Right cardiac atrium (tissue), 5 donors: ENCODE data around the gene GRIFIN. TPM values are rescaled to one million over a fixed set of nuclear protein-coding genes. Genes with fewer than 3 reads are reported as not detected.

ENCODE experiments used
- ATAC-seq, 2 donors: fragments of 200-7000 bp; cut with Tn5 transposase; one replicate each; pipeline versions ENCODE4 v1.8.0 to v1.9.1; 2020; ENCODE audit warnings: moderate library complexity in 2 of 2, mild to moderate bottlenecking in 1 of 2
- DNase-seq, 3 donors: peaks; one replicate each; pipeline ENCODE4 v3.0.0-alpha.2; 2020
- H3K27ac ChIP-seq: one replicate; pipeline ENCODE4 v1.5.1; 2013; ENCODE audit warnings: mild to moderate bottlenecking, low read length, control low read depth, moderate library complexity
- H3K27me3 ChIP-seq: one replicate; pipeline ENCODE4 v1.6.1; 2013; ENCODE audit not compliant: control insufficient read depth, insufficient read depth
- H3K4me1 ChIP-seq: one replicate; pipeline ENCODE4 v1.6.1; 2013; ENCODE audit warnings: low read length; ENCODE audit not compliant: control insufficient read depth, insufficient read depth
- H3K4me3 ChIP-seq: one replicate; pipeline ENCODE4 v1.5.1; 2013; ENCODE audit warnings: low read length, control low read depth
- H3K9me3 ChIP-seq: one replicate; pipeline ENCODE4 v1.6.1; 2013; ENCODE audit warnings: low read length; ENCODE audit not compliant: control insufficient read depth
- WGBS: extraction: QIAGEN DNeasy Blood & Tissue Kit; methylation state at CpG from one replicate; pipeline ENCODE4 v1.1.7; 2013; 5-methylcytosine and 5-hydroxymethylcytosine counted together
- intact Hi-C, 4 donors: fragments of 100-400 bp; cut with DNase I; formaldehyde crosslinking; loops; one replicate each; pipeline versions ENCODE4 v1.11.0 to v1.14.0; 2022 to 2023
- polyA plus RNA-seq: library from polyadenylated mRNA; stranded (reverse); fragments of 200-250 nt; gene quantifications from one replicate; pipeline ENCODE4 v1.2.3, GENCODE V29; 2013
- total RNA-seq, 4 donors: library from RNA; stranded (reverse); fragmentation: NEBNext Ultra II Directional; extraction: Animal tissue kit (Norgen Biotek cat#: 25700); gene quantifications; one replicate each; pipeline ENCODE4 v1.2.1, GENCODE V29; 2021
- donor health status: healthy with polysubstance abuse.
- donor health status: DM: no; HTN: yes; CAD: no.
- donor health status: DM: no; HTN: no; CAD: no.
- donor health status: DM: no; HTN: yes; CAD: no; lungs with severe emphysema.
- donor health status: DM: yes; HTN: yes; CAD: no.

The GRIFIN gene
- total and polyA plus RNA-seq, 5 donors = not detected

DNA sequence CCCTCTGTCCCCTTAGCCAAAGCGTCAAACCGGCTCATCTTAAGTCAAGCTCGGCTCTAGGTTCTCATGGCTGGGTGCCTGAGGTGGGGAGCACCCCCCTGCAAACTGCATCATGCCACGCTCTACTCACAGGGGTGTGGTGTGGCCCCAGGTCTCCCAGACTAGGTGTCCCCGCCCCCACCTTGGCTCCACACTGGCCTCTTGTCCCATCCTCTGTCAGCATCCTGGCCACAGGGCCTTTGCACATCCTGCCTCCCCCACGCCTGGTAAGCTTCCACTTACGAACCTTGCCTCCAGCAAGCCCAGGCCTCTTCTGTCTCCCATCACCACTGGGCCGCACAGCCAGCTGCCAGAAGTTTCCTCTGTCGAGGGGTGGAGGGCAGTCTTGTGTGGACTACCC, 20.2 kb upstream of the GRIFIN start:
- ATAC-seq = no peak
- intact Hi-C loops = no loop called here
- DNase-seq = peak in 2 of 3 donors; percentile 42 to 45
- no peaks in the 10 kb centered on the region for H3K9me3 ChIP-seq
- H3K4me1 ChIP-seq = peaks cover 8% of the 10 kb centered on the region
- H3K27me3 ChIP-seq = no peaks in the 10 kb centered on the region
- WGBS = 91% methylated on average over 9 of the region's 9 CpGs
- H3K4me3 ChIP-seq = no peak overlapping the region
- no peak overlapping the region for H3K27ac ChIP-seq

GRCh38 chr7:2495418-2496299, 19.5 kb upstream of the GRIFIN start:
- no peak overlapping the region for H3K27ac ChIP-seq
- ATAC-seq (no peak), DNase-seq (peak in 2 of 3 donors; percentile 36 to 41)
- H3K9me3 ChIP-seq = no peaks in the 10 kb centered on the region
- H3K4me1 ChIP-seq = peaks cover 8% of the 10 kb centered on the region
- H3K27me3 ChIP-seq = no peaks in the 10 kb centered on the region
- no peak overlapping the region for H3K4me3 ChIP-seq
- WGBS = 84% methylated on average over 25 of the region's 25 CpGs
- intact Hi-C loops = no loop called here

DNA sequence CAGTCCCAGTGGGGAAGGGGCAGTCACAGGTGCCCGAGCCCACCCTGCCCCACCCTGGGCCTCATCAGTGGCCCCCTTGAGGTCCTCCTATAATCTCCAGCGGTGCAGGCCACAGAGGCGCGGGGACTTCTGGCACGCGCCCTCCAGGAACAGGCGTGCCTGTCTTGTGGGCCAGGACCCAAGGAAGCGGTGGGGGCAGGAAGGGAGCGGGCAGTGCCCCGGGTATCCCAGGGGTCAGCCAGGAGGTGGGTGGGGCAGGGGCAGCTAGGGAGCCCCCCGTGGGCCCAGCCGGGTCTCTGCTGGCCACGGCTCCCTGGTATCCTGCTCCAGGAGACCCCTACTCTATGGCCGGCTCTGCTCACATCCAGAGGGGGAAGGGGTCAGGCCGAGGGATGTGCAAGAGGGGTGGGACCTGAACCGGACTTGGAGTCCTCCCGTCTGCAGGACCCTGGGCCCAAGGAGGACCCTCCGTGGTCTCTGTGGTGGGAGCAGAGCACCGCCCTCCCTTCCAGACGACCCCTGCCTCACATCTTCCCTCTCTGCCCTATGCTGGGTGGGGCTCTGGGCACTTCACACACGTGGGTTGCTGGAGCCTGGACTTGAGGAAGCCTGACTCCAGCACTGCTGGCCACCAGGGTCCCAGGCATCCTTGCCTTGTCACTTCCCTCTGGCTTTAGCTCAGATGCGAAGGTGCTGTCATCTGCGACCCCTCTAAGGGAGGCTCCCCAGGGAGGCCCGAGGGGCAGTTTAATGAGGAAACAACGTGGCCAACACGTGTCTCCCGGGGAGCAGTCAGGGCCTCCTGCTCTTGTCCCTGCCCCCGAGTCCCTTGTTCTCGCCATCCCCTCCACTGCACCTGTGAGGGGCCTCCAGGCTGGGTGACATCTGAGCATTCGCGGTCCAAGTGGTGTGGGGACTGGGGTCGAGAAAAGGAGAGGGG, 18.3 kb upstream of the GRIFIN start:
- ATAC-seq = peak; percentile 58 to 78
- intact Hi-C loops = no loop called here
- WGBS = 54% methylated on average over 32 of the region's 32 CpGs
- no peak overlapping the region for H3K27ac ChIP-seq
- DNase-seq = peak in 2 of 3 donors; percentile 76 to 80
- H3K4me1 ChIP-seq = peaks cover 8% of the 10 kb centered on the region
- no peak overlapping the region for H3K4me3 ChIP-seq
- no peaks in the 10 kb centered on the region for H3K27me3 ChIP-seq
- no peaks in the 10 kb centered on the region for H3K9me3 ChIP-seq

DNA sequence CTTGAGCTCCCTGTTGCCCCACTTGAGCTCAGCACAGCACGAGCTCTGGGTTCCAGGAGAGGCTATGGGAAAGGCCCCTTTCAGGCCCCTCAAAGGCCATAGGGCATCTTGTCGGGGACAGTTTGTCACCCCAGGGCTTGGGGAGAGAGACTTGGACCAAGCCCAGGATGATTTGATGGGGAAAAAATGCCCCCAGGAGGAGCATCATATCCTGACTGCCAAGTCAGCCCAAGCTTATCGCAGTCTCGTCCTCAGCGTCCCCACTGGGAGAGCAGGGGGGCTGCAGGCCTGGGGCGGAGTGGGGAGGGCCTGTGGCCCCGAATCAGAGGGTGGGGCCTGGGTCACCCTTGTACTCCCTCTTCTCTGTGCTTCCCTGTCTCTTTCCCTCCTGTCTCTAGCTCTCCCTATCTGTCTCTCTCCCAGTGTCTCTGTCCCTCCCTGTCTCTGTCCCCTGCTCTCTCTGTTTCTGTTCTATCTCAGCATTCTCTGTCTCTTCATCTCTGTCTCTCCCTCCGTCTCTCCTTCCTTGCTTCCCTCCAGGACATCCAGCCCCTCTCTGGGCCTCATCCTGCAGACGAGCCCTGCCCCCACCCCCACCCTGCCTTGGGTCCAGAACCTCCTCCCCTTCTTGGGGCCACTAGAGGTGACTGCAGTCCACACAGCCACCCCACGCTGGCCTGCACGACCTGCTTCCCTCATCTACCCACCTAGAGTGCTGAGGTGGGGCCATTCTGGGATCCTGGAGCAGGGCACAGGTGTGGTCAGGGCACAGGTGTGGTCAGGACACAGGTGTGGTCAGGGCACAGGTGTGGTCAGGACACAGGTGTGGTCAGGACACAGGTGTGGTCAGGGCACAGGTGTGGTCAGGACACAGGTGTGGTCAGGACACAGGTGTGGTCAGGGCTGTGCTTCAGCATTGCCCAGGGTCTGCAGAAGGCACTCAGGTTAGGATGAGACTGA, 17.3 kb upstream of the GRIFIN start:
- Histone ChIP-seq H3K4me1 (peaks cover 10% of the 10 kb centered on the region), H3K4me3 (no peak overlapping the region), H3K27me3 (no peaks in the 10 kb centered on the region), H3K9me3 (no peaks in the 10 kb centered on the region), H3K27ac (no peak overlapping the region)
- 32% methylated on average over 10 of the region's 11 CpGs for WGBS
- ATAC-seq = peak; percentile 27 to 55
- DNase-seq = peak; percentile 39 to 77 (median 67)
- intact Hi-C loops = no loop called here

DNA sequence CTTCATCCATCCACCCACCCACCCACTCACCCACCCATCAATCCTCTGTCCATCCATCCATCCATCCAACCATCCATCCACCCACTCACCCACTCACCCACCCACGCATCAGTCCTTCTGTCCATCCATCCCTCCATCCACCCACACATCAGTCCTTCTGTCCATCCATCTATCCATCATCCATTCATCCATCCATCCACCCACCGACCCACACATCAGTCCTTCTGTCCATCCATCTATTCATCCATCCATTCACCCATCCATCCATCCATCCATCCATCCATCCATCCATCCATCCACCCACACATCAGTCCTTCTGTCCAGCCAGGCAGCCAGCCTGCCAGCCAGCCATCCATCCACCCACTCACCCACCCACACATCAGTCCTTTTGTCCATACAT, 15.8 kb upstream of the GRIFIN start:
- Histone ChIP-seq H3K4me1 (peaks cover 21% of the 10 kb centered on the region), H3K4me3 (no peak overlapping the region), H3K27me3 (no peaks in the 10 kb centered on the region), H3K27ac (no peak overlapping the region), H3K9me3 (no peaks in the 10 kb centered on the region)
- ATAC-seq (no peak), DNase-seq (peak in 1 of 3 donors; percentile 9)
- WGBS = 98% methylated on average over 2 of the region's 2 CpGs
- intact Hi-C loops = no loop called here

DNA sequence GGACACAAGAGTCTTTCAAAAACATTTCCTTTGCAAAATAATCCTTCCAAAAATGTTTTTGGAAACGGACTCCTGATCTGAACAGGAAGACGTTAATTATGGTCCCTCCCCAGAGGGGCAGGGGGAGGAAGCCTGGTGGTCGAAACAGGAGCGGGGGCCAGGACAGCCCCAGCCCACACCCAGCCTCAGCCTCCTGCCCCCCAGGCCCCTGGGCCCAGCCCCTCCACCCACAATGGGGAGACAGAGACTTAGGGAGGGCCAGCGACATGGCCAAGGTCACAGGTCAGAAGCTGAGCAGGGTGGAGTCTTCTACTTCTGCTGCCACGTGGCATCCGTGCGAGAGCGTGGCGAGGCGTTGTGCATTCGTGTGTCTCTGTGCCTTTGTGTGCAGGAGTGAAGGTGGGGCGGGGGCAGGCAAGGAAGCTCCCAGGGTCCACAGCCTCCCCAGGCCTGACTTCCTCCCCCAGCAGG, 14.0 kb upstream of the GRIFIN start:
- Histone ChIP-seq H3K9me3 (no peaks in the 10 kb centered on the region), H3K4me1 (peaks cover 21% of the 10 kb centered on the region), H3K27me3 (no peaks in the 10 kb centered on the region), H3K27ac (peak overlapping the region; percentile 18), H3K4me3 (no peak overlapping the region)
- 35% methylated on average over 13 of the region's 13 CpGs for WGBS
- ATAC-seq (peak; percentile 34 to 38), DNase-seq (peak in 2 of 3 donors; percentile 66 to 73)
- intact Hi-C loops = no loop called here

GRCh38 chr7:2488681-2489080, 12.5 kb upstream of the GRIFIN start:
- WGBS = 27% methylated on average over 9 of the region's 9 CpGs
- Histone ChIP-seq H3K4me1 (peaks cover 21% of the 10 kb centered on the region), H3K27ac (peak overlapping the region; percentile 14), H3K4me3 (no peak overlapping the region), H3K9me3 (no peaks in the 10 kb centered on the region), H3K27me3 (no peaks in the 10 kb centered on the region)
- intact Hi-C loops = loop anchor here in 1 of 4 donors (10.0 kb wide), 1 partner anchor 66 kb away; the partner anchor contains the start of genes BRAT1 and IQCE
- ATAC-seq (no peak), DNase-seq (peak in 2 of 3 donors; percentile 43 to 53)

DNA sequence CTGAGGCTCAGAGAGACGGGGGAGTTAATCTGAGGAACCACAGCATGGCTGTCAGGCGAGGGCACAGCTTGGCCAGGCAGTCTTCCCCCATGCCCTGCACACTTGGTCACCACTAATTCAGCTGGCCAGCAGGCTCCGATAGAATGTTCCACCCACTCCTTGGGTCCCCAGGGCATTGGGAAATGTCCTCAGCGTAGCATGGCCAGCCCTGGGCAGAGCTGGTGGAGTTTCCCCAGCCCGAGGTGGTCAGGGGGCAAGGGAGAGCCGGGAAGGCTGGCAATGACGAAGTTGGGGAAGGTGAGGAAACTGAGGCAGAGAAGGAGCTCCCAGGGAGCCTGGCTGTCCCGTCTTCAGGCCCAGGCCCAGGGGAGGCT, 12.1 kb upstream of the GRIFIN start:
- ATAC-seq (peak; percentile 68 to 77), DNase-seq (peak; percentile 75 to 83 (median 82))
- Histone ChIP-seq H3K4me3 (no peak overlapping the region), H3K27me3 (no peaks in the 10 kb centered on the region), H3K4me1 (peaks cover 18% of the 10 kb centered on the region), H3K27ac (no peak overlapping the region), H3K9me3 (no peaks in the 10 kb centered on the region)
- 44% methylated on average over 8 of the region's 8 CpGs for WGBS
- intact Hi-C loops = loop anchor here in 1 of 4 donors (10.0 kb wide), 1 partner anchor 67 kb away; the partner anchor contains the start of genes BRAT1 and IQCE

GRCh38 chr7:2487586-2488271, 11.5 kb upstream of the GRIFIN start:
- DNase-seq = peak; percentile 68 to 87 (median 86)
- no peaks in the 10 kb centered on the region for H3K27me3 ChIP-seq
- ATAC-seq = peak; percentile 57 to 69
- H3K9me3 ChIP-seq = no peaks in the 10 kb centered on the region
- intact Hi-C loops = loop anchor here in 1 of 4 donors (10.0 kb wide), 1 partner anchor 67 kb away; the partner anchor contains the start of genes BRAT1 and IQCE
- H3K27ac ChIP-seq = peak overlapping the region; percentile 26
- peaks cover 15% of the 10 kb centered on the region for H3K4me1 ChIP-seq
- 35% methylated on average over 14 of the region's 14 CpGs for WGBS
- H3K4me3 ChIP-seq = no peak overlapping the region
